Left ventricle myocardium superior (tissue), 1 donor: ENCODE measurements around the gene SLC16A1. TPM values are rescaled to one million over a fixed set of nuclear protein-coding genes. Genes with fewer than 3 reads are reported as not detected.
"Not testable (repeated sequence)": the region's sequence is repeated elsewhere in the genome, so short reads cannot be mapped to it uniquely, and the experiment has no call there.

Experiments
- ATAC-seq: fragments of 200-7000 bp; cut with Tn5 transposase; one replicate; pipeline ENCODE4 v1.9.1; 2020; ENCODE audit warnings: mild to moderate bottlenecking, moderate library complexity
- DNase-seq: peaks from one replicate; pipeline ENCODE4 v3.0.0-alpha.2; 2020
- intact Hi-C: fragments of 100-400 bp; cut with micrococcal nuclease; formaldehyde crosslinking; loops from one replicate; pipeline ENCODE4 v1.11.0; 2022
- total RNA-seq: library from RNA; stranded (reverse); fragmentation: NEBNext Ultra II Directional; extraction: Animal tissue kit (Norgen Biotek cat#: 25700); gene quantifications from one replicate; pipeline ENCODE4 v1.2.1, GENCODE V29; 2021
- donor health status: DM: no; HTN: yes; CAD: no; lungs with severe emphysema.

SLC16A1 gene
- total RNA-seq, 1 donor from 2014 or later = 123 TPM

DNA sequence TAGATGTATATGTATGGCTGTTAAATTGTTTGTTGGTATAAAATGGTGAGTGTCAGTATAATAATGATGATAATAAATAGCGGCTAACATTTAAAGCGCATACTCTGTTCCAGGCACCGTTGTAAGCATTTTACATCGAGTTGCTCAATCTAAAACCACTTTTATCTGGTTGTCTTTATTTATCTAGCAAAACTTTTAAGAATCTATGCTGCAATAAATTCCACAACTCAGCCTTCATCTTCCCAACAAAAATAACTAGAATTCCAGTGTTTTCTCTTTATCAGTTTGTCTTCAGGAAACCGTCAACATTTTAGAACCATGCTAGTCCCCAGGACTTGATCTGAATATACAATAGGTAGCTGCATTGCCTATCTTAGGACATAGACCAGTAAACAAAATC is 19.3 kb upstream of the SLC16A1 start:
- no peak for DNase-seq
- intact Hi-C loops = no loop called here
- no peak for ATAC-seq

DNA sequence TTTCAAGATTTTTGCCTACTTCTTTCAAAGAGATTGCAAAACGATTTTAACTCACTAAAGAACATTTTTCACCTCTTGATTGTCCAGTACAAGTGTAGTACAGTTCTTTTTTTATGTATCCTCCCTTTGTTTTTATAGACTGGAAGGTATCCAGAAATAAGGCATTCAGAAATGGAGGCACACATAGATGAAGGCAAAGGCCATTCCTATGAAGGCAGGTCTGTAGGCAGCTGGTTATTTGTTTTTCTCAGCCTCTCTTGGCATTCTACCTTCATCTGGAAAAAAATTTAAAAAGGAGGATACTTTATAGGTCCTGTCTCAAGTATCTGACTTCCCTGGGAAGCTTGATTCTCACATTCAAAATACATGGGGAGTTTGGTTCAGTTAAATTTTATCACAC is 18.6 kb upstream of the SLC16A1 start:
- DNase-seq (no peak), ATAC-seq (no peak)
- intact Hi-C loops = no loop called here

DNA sequence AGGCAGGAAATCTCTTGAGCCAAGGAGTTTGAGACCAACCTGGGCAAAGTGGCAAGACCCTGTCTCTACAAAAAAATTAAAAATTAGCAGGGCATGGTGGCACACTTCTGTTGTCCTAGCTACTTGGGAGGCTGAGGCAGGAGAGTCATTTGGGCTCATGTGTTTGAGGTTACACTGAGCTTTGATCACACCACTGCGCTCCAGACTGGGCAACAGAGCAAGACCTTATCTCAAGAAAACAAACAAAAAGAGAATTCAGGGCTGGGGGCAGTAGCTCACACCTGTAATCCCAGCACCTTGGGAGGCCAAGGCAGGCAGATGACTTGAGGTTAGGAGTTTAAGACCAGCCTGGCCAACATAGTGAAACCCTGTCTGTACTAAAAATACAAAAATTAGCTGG is 17.8 kb upstream of the SLC16A1 start:
- DNase-seq (no peak), ATAC-seq (no peak)
- intact Hi-C loops = no loop called here

DNA sequence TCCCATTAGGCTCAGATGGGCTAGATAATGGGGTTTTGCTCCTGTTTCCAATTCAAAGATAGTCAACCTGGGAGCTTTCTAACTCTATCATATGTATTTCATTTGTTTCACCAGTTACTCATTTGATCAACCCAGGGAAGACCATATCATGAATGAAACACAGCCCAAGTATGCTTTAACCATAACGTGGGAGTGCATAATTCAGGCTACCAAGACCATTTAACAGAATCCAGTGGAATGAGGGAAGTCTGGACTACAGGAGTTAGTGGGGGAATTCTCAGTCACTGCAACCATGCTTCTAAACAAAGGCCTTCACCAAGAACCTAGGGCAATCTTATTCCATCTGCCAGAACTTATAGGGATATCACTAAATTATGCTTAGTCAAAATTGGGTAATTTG is 15.0 kb upstream of the SLC16A1 start:
- ATAC-seq (no peak), DNase-seq (no peak)
- intact Hi-C loops = no loop called here

DNA sequence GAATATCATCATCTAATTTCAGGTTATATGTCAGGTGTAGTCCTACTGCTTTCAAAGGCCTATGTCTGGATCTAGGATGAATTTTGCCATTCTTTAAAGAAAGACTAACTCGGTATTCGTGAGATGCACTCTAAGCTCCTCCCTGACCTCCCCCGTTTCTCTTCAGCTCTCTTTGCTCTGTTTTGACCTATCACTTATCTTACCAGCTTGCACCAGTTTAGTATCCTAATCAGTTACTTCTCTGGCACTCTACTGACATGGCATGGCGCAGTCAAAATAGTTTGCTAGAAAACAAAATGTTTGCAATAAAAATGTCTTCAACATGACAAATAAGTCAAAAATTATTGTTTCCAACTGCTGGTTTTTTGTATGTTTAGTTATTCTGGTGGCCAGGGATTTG is 8.4 kb upstream of the SLC16A1 start:
- DNase-seq = no peak
- intact Hi-C loops = no loop called here
- peak; percentile 81 for ATAC-seq

DNA sequence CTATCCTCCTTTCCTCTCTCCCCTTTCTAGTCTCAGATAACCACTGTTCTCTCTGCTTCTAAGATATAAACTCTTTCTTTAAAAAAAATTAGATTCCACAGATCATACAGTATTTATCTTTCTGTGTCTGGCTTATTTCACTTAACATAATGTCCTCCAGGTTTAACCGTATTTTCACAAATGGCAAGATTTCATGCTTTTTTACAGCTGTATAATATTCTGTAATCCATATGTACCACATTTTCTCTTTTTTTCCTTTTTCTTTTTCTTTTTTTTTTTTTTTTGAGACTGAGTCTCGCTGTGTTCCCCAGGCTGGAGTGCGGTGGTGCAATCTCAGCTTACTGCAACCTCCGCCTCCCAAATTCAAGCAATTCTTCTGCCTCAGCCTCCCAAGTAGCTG is 5.1 kb upstream of the SLC16A1 start:
- intact Hi-C loops = no loop called here
- ATAC-seq = no peak
- DNase-seq = no peak

DNA sequence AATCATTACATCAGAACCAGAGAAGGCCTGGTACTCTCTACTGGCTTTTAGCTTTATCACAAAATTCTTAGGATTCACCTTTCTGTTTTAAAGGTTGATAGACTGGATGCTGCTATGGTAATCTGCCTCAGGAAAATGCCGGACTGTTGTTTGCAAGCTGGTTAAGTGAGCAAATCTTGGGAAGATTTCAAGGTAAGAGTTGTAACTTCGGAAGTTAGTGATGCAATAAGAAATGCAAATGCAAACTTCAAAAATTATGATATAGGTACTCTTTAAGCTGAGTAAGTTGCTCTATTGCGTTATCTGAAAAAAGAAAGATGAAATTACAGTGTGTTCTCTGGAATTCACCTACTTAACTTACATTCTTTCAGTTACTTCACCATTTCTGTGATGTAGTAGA is 4.4 kb upstream of the SLC16A1 start:
- DNase-seq (no peak), ATAC-seq (no peak)
- intact Hi-C loops = no loop called here

DNA sequence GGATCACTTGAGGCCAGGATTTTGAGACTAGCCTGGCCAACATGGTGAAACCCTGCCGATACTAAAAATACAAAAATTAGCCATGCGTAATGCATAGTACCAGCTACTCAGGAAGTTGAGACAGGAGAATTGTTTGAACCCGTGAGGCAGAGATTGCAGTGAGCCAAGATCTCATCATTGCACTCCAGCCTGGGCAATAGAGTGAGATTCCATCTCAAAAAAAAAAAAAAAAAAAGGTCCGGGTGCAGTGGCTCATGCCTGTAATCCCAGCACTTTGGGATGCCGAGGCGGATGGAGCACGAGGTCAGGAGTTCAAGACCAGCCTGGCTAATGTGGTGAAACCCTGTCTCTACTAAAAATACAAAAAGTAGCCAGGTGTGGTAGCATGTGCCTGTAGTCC is 2.2 kb upstream of the SLC16A1 start:
- not testable (repeated sequence) for DNase-seq, ATAC-seq
- intact Hi-C loops = loop anchor here (10.0 kb wide), 1 partner anchor 53 kb away; no protein-coding TSS in a partner anchor

DNA sequence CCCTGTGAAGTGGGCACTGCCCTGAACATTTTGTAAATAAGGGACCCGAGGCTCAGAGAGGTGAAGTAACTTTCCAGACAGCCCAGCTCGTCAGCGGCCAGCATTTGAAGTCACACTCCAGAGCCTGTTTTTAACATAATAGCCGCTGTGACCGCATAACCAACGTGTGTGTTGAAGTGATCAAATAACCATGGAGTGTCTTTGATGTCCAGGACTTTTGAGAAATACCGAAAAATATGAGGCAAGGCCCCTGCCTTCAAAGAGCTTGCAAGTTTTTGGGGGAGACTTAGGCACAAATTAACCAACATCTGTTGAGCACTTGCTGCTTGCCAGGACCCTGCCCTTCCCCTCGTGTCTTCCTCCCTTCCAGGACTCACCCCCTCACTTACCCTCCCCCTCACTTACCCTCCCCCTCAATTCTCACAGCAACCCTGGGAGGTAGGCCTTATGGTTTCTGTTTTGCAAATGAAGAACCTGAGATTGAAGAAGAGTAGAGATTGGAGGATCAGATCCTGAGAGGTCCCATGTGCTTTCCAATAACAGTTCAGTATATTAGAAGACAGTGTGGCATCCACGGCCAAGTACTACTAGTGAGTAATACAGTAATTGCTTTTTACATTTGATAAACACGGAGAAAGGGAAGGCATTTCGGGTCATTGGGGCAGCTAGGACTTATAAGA is 1.3 kb upstream of the SLC16A1 start:
- no peak for DNase-seq
- ATAC-seq = peak; percentile 4
- intact Hi-C loops = loop anchor here (10.0 kb wide), 1 partner anchor 52 kb away; no protein-coding TSS in a partner anchor

DNA sequence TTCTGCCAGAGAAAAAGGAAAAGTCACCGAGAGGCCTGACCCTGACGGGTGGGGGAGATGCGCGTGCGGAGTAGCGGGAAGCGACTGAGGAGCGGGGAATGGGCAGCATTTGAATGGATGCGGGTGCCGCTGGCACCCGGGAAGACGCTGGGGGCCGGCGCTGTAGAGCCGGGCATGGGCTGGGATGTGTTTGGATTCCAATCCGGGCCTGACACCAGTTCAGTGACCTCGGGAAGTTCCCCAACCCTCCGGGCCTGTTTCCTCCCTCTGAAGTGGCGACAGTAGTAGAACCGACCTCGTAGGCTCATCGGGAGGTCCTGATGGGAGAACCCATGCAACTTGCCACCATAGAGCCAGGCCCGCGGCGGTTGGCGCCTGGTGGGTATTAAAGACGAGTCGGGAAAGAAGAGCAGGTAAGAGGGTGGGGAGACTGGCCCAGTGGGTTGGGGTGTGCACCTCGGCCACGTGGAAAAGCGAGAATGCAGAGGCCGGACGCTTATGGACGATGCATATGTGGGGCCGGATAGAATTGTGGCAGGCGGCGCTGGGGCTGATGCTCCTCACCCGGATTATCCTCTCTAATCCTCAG is 642 bp upstream of the SLC16A1 start:
- intact Hi-C loops = loop anchor here (10.0 kb wide), 1 partner anchor 52 kb away; no protein-coding TSS in a partner anchor
- DNase-seq = peak; percentile 46
- ATAC-seq = peak; percentile 7

DNA sequence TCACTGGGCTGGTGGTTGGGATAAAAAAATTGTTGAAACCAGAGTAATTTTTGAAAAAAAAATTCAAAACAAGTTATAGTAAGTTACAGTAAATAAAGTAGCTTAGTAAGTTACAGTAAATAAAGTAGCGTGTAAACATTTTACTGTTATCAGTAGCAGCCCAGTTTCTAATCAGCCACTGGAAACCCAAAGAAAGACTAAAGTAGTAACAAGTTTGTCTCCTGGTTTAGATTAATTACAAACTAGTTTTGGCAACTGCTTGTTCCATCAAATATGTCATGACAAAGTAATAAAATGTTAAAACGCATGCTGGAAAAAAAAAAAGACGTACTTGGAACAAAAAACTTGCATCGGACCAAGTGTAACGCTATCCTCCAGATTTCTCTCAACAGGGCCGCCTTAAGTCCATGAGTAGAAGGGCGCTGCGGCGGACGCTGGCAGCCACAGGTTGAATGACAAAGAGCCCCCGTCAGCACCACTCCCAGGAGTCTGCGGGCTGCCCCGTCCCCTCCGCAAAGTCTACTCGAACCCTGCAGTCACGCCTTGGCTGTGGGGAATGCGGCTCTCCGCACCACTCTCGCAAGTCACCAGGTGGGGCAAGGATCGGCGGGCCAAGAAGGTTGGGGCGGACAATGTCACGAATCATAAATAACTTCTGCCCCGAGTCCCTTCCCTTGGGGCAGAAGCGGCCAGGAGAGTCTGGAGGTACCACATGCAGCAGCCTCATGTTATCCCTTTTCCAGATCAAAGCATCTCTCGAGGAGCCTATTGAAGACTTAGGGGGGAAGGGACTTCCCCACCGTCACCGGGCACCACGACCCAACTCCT is 837 bp downstream of the SLC16A1 start:
- DNase-seq (peak; percentile 74), ATAC-seq (peak; percentile 51)
- intact Hi-C loops = loop anchor here (10.0 kb wide), 1 partner anchor 50 kb away; no protein-coding TSS in a partner anchor

DNA sequence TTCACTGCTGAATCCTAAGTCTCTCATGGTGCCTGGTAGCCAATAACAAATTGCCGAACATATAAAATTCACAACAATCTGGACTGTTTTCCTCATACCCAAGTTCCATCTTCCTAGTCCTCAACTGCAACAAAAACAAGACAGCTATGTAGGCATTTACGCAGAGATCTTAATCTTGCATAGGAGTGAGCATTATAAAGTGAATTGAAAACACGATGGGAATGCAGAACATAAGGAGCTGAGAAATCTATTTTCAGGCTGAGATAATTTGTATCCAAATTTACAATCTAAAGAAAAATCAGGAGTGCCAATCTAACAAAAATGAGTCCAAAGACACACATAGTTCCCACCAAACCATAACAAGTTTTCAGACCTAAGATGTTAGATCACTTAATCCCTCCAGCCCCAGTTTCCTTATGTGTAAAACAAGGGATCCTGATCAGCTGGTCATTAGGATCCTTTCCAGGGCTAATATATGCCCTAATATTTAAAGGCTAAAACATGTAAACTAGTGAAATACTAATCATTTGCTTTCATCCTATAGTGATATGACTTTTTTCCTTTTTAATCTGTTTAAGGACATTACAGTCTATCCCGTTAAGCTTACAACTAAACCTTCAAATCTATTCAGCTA is 1.9 kb downstream of the SLC16A1 start:
- DNase-seq = no peak
- intact Hi-C loops = loop anchor here (10.0 kb wide), 1 partner anchor 49 kb away; no protein-coding TSS in a partner anchor
- ATAC-seq = no peak

DNA sequence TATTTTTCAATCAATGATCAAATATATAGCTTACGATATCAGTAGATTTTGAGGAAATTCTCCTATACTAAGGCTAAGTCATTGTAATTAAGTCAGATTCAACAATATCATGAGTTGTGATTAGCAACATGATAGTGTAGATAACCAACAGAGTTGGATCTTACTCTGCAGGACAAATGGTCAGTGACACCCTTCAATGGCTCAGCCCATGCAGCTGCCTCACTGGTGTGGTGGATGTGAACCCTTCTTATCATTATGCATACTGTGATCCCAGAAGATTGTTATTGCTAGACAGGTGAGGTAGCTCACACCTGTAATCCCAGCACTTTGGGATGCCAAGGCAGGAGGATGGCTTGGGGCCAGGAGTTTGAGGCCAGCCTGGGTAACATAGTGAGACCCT is 5.6 kb downstream of the SLC16A1 start:
- intact Hi-C loops = loop anchor here (10.0 kb wide), 1 partner anchor 46 kb away; no protein-coding TSS in a partner anchor
- ATAC-seq = no peak
- DNase-seq = no peak

DNA sequence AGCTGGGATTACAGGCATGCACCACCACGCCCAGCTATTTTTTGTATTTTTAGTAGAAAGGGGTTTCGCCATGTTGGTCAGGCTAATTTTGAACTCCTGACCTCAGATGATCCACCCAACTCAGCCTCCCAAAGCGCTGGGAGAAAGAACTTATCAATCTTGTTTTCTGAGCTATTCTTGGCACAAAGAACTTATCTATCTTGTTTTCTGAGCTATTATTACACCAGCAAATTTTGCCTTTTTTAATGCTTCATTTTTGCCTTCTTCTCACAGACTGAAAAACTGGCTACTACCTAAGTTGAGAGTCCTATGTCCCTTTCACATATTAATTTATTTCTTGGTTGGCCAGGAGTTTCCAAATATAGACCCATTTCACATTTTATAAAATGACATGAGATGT is 9.3 kb downstream of the SLC16A1 start:
- ATAC-seq (no peak), DNase-seq (no peak)

DNA sequence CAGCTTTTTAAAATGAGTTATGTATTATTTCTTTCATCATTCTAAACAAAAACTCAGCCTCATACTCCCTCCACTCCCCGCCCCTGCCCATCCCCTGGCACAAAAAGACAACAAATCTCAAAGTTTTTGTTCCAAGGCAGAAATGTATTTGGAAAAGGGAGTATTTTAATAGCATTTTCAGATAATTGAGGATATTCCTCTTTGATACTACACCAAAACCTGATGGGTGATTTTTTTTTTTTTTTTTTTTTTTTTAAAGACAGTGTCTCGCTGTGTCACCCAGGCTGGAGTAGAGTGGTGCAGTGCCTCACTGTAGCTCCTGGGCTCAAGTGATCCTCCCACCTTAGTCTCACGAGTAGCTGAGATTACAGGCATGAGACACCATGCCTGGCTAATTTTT is 16.2 kb downstream of the SLC16A1 start:
- ATAC-seq = no peak
- no peak for DNase-seq
- intact Hi-C loops = no loop called here

More for the DNA sequence above, 9.3 kb downstream of the SLC16A1 start:
- intact Hi-C loops = no loop called here

DNA sequence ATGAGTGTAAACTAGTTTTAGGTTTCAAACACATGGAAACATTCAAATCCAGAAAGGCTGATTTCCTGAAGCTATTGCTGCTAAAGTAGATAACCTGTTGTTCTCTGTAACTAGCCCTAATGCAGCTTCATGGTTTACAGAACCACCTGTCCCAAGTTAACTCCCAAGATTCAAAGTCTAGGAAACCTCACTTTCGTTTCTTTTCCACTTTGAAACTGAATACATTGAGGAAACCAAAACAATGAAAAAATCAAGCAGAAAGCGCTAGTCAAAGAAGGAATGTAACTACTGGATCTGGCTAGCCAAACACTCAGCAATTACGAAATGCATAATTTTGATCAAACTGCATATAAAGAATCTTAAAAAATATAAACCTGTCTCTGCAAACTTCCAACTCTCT is 17.8 kb downstream of the SLC16A1 start:
- DNase-seq (no peak), ATAC-seq (no peak)
- intact Hi-C loops = no loop called here

DNA sequence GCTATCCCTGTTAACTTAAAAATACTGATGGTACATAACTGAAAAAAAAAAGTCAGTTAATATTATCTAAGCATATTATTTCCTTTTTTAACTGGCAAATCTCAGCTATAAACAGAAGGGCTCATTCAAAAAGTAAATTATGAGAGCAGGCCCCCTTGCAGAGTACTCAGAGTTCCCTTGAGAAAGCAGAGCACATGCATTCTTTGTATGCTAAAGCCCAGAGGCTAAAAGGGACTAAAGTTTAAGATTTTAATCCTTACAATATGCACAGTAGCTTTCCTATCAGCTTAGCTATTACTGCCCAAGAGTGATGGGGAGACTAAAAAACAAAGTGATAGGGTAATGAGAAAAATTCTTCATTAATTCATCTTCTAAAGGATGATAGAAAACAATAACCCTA is 18.5 kb downstream of the SLC16A1 start:
- intact Hi-C loops = no loop called here
- ATAC-seq (no peak), DNase-seq (no peak)

DNA sequence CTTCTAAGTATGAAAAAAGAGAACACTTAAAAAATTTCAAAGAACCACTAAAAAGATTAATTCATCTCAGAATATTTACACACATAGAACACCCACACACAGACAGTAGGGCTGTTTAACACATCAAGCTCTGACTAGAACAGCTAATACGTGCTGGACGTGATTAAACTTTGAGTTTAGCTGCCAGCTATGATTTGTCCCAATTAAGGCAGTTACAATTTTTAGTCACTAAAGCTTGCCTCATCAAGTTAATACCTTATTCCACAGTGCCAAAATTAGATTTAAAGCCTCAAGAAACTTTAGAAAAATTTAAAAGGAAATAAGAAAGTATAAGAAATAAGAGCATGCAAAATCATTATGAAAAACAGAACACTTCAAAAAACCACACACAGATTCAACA is 18.9 kb downstream of the SLC16A1 start:
- peak; percentile 59 for ATAC-seq
- intact Hi-C loops = no loop called here
- DNase-seq = no peak

DNA sequence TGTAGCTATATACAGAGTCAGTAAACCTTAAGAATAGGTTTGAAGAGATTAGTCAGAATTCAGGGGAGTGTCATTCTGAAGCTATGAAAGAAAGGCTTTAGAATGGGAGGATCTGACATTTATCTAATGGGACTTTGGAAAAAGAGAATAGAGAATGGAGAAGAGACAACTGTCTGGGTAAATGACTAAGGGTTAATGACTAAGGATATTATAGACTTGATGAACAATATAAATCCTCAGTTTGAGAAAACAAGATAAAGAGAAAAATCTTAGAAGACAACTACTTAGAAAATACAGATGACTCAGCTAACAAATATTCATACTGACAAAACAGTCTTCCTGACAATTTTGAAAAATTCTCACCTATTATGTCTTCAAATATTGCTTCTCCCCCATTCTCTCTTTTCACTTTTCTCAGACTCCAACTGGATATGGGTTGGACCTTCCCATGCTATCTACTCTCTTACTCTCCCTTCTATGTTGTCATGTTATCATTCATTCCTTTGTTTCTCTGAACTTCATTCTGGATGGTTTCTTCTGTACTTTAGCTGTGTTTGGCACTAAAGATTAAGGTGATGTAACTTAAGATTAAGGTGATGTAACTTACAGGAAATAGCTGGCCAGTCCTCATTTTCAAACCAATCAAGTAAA is 20.4 kb downstream of the SLC16A1 start:
- no peak for ATAC-seq
- intact Hi-C loops = no loop called here
- DNase-seq = no peak
